Immature natural killer cell (primary cell): ENCODE measurements around the gene NINJ2. TPM values are rescaled to one million over a fixed set of nuclear protein-coding genes. Genes with fewer than 3 reads are reported as not detected.

Experiments used
- DNase-seq, 3 donors: peaks; one replicate each; pipeline ENCODE4 v3.0.0; 2022; ENCODE audit warnings: mixed read lengths in 1 of 3
- H3K27ac Mint-ChIP-seq, 6 donors: one replicate each; pipeline ENCODE4 v1.8.0; 2020; ENCODE audit warnings: mixed read lengths in 6 of 6, mild to moderate bottlenecking in 5 of 6, inconsistent platforms in 4 of 6, moderate library complexity in 3 of 6
- H3K27me3 Mint-ChIP-seq, 3 donors: one replicate each; pipeline ENCODE4 v1.8.0; 2020 to 2021; ENCODE audit warnings: low read depth in 3 of 3, mild to moderate bottlenecking in 3 of 3, mixed read lengths in 3 of 3, moderate library complexity in 3 of 3, inconsistent platforms in 1 of 3
- H3K36me3 Mint-ChIP-seq, 3 donors: one replicate each; pipeline ENCODE4 v1.8.0; 2020; ENCODE audit warnings: mixed read lengths in 3 of 3, inconsistent platforms in 2 of 3, mild to moderate bottlenecking in 2 of 3
- H3K4me1 Mint-ChIP-seq, 2 donors: one replicate each; pipeline ENCODE4 v1.8.0; 2020; ENCODE audit warnings: inconsistent platforms in 2 of 2, mild to moderate bottlenecking in 2 of 2, mixed read lengths in 2 of 2, moderate library complexity in 1 of 2
- H3K4me3 Mint-ChIP-seq, 5 donors: one replicate each; pipeline ENCODE4 v1.8.0; 2020; ENCODE audit warnings: mild to moderate bottlenecking in 5 of 5, mixed read lengths in 5 of 5, inconsistent platforms in 3 of 5, moderate library complexity in 3 of 5
- H3K9me3 Mint-ChIP-seq, 6 donors: one replicate each; pipeline ENCODE4 v1.8.0; 2020; ENCODE audit warnings: mild to moderate bottlenecking in 6 of 6, mixed read lengths in 6 of 6, inconsistent platforms in 4 of 6, moderate library complexity in 3 of 6
- polyA plus RNA-seq, 3 donors: library from polyadenylated mRNA; unstranded; fragments of 300-500 nt; fragmentation: Illumina TruSeq; gene quantifications; one replicate each; pipeline ENCODE4 v1.2.3, GENCODE V29; 2021

Gene NINJ2
- polyA plus RNA-seq, 3 donors from 2014 or later: 18.2 to 42.3 (median 25.7) TPM

GRCh38 chr12:588646-589045 is 74.6 kb downstream of the NINJ2 start:
- H3K36me3 Mint-ChIP-seq: peaks cover 0 to 4% (median 0%) of the 10 kb centered on the region in 3 donors
- H3K4me1 Mint-ChIP-seq: no peaks in the 10 kb centered on the region
- DNase-seq: no peak
- no peak overlapping the region for H3K4me3 Mint-ChIP-seq
- H3K27me3 Mint-ChIP-seq: peaks cover 2 to 7% (median 4%) of the 10 kb centered on the region in 3 donors
- no peak overlapping the region for H3K27ac Mint-ChIP-seq
- no peaks in the 10 kb centered on the region for H3K9me3 Mint-ChIP-seq

DNA sequence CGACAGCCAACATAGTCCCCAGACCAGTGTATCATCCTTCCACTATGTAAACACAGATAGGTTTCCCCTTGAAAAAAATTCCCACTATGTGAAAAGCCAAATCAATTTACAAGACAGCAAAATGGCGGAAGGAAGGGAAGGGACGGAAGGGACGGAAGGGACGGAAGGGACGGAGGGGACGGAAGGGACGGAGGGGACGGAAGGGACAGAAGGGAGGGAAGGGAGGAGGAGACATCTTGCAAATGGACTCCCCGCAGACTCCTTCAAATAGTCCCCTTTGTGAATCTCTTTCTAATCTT is 75.3 kb downstream of the NINJ2 start:
- Mint-ChIP-seq H3K4me3 (no peak overlapping the region), H3K36me3 (peaks cover 0 to under 1% (median 0%) of the 10 kb centered on the region in 3 donors), H3K9me3 (no peaks in the 10 kb centered on the region), H3K27ac (no peak overlapping the region), H3K4me1 (no peaks in the 10 kb centered on the region), H3K27me3 (peaks cover 2 to 7% (median 4%) of the 10 kb centered on the region in 3 donors)
- DNase-seq: no peak

GRCh38 chr12:587132-588023 is 75.9 kb downstream of the NINJ2 start:
- peaks cover 2 to 7% (median 4%) of the 10 kb centered on the region in 3 donors for H3K27me3 Mint-ChIP-seq
- no peak overlapping the region for H3K4me3 Mint-ChIP-seq
- no peaks in the 10 kb centered on the region for H3K9me3 Mint-ChIP-seq
- H3K36me3 Mint-ChIP-seq: no peaks in the 10 kb centered on the region
- peak overlapping the region in 1 of 6 donors; percentile 60 for H3K27ac Mint-ChIP-seq
- no peak for DNase-seq
- H3K4me1 Mint-ChIP-seq: no peaks in the 10 kb centered on the region

GRCh38 chr12:586318-587071 is 76.8 kb downstream of the NINJ2 start:
- H3K9me3 Mint-ChIP-seq: no peaks in the 10 kb centered on the region
- H3K4me1 Mint-ChIP-seq: no peaks in the 10 kb centered on the region
- H3K27me3 Mint-ChIP-seq: peaks cover 2 to 4% (median 4%) of the 10 kb centered on the region in 3 donors
- no peak for DNase-seq
- no peak overlapping the region for H3K4me3 Mint-ChIP-seq
- no peaks in the 10 kb centered on the region for H3K36me3 Mint-ChIP-seq
- H3K27ac Mint-ChIP-seq: no peak overlapping the region

GRCh38 chr12:585062-586061 is 77.9 kb downstream of the NINJ2 start:
- Mint-ChIP-seq H3K27ac (peak overlapping the region in 1 of 6 donors; percentile 31), H3K4me1 (no peaks in the 10 kb centered on the region), H3K9me3 (no peaks in the 10 kb centered on the region), H3K27me3 (peaks cover 2 to 8% (median 3%) of the 10 kb centered on the region in 3 donors), H3K36me3 (no peaks in the 10 kb centered on the region), H3K4me3 (no peak overlapping the region)
- no peak for DNase-seq

DNA sequence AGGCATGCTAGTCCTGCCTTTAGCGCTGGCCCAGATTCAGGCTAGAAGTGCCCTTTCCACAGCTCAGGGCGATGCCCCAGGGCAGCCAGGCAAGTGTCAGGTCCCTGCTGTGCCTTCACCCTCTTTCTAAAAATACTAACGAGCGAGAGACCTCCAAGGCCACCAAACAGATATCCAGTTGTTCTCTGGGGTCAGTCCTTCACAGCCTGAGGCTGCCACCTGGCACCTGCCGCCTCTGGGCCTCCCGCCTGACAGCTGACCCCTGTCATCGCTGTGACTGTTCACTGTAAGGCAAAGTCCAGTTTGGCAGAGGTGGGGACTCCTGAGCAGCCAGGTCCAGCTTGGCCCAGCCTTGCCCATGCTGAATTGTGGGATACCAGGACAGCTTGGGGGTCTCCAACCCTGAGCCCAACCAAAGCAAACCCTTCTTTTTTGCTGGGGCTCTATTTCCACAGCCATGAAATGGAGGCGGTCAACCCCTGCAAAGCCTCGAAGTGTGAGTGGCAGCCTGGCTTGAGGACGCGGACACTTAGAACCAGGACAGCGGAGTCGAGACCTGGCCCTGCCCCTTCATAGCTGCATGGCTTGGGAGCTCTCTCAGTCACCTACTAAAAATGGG is 79.9 kb downstream of the NINJ2 start:
- DNase-seq: no peak
- Mint-ChIP-seq H3K36me3 (no peaks in the 10 kb centered on the region), H3K9me3 (no peaks in the 10 kb centered on the region), H3K27ac (no peak overlapping the region), H3K27me3 (peaks cover 0 to 5% (median 2%) of the 10 kb centered on the region in 3 donors), H3K4me3 (no peak overlapping the region), H3K4me1 (no peaks in the 10 kb centered on the region)

- Mint-ChIP-seq H3K27ac (no peak overlapping the region), H3K27me3 (peaks cover 0 to 7% (median 0%) of the 10 kb centered on the region in 3 donors), H3K9me3 (no peaks in the 10 kb centered on the region), H3K4me3 (no peak overlapping the region), H3K4me1 (peaks cover under 1 to 4% of the 10 kb centered on the region in 2 donors), H3K36me3 (no peaks in the 10 kb centered on the region)
- DNase-seq: no peak
These were observed 81.5 kb downstream of the NINJ2 start for GRCh38 chr12:581746-582145.

DNA sequence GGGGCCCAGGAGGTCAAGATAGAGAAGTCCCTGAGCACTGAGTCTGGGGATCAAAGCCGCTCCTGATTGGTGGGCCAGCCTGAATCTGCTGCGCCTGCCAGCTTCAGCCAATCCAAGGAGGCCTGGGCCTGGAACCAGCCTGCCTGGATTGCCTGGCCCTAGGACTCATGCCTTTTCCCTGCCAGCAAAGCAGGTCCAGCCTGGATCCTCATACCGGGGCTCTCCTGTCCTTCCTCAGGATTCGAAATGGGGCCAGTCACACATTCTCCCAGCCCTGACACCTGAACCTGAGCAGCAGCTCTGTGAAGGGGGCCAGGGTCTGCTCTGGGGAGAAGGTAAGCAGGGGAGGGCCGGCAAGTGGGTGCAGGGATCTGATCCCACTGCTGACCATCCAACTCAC is 81.9 kb downstream of the NINJ2 start:
- Mint-ChIP-seq H3K36me3 (no peaks in the 10 kb centered on the region), H3K4me1 (peaks cover 4 to 9% of the 10 kb centered on the region in 2 donors), H3K9me3 (no peaks in the 10 kb centered on the region), H3K4me3 (no peak overlapping the region), H3K27ac (no peak overlapping the region), H3K27me3 (peaks cover 0 to 7% (median 0%) of the 10 kb centered on the region in 3 donors)
- no peak for DNase-seq

DNA sequence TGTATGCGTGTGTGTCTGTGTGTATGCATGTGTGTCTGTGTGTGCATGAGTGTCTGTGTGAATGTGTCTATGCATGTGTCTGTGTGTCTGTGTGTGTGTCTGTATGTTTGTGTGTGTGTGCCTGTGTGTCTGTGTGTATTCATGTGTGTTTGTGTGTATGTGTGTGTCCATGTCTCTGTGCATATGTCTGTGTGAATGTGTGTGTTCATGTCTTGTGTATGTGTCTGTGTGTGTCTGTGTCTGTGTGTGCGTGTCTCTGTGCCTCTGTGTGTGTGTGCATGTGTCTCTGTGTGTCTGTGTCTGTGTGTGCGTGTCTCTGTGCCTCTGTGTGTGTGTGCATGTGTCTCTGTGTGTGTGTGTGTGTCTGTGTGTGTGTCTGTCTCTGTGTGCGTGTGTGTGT is 82.4 kb downstream of the NINJ2 start:
- Mint-ChIP-seq H3K4me1 (peaks cover 7 to 14% of the 10 kb centered on the region in 2 donors), H3K4me3 (no peak overlapping the region), H3K27ac (peak overlapping the region in 1 of 6 donors; percentile 31)

GRCh38 chr12:579420-580110 is 83.7 kb downstream of the NINJ2 start:
- no peak overlapping the region for H3K27ac Mint-ChIP-seq
- H3K4me3 Mint-ChIP-seq: no peak overlapping the region
- no peaks in the 10 kb centered on the region for H3K9me3 Mint-ChIP-seq
- H3K27me3 Mint-ChIP-seq: peaks cover 0 to 5% (median 0%) of the 10 kb centered on the region in 3 donors
- no peak for DNase-seq
- H3K4me1 Mint-ChIP-seq: peaks cover 9 to 18% of the 10 kb centered on the region in 2 donors
- no peaks in the 10 kb centered on the region for H3K36me3 Mint-ChIP-seq

More for the DNA sequence above, 82.4 kb downstream of the NINJ2 start:
- DNase-seq: no peak
- Mint-ChIP-seq H3K36me3 (no peaks in the 10 kb centered on the region), H3K9me3 (no peaks in the 10 kb centered on the region), H3K27me3 (peaks cover 0 to 7% (median 0%) of the 10 kb centered on the region in 3 donors)

GRCh38 chr12:578748-579419 is 84.4 kb downstream of the NINJ2 start:
- Mint-ChIP-seq H3K36me3 (no peaks in the 10 kb centered on the region), H3K4me3 (no peak overlapping the region), H3K27ac (no peak overlapping the region), H3K9me3 (no peaks in the 10 kb centered on the region), H3K4me1 (peaks cover 11 to 21% of the 10 kb centered on the region in 2 donors), H3K27me3 (peaks cover 0 to 5% (median 0%) of the 10 kb centered on the region in 3 donors)
- DNase-seq: no peak
